Measurements from ENCODE around the gene TNS4.

TNS4 gene

DNA sequence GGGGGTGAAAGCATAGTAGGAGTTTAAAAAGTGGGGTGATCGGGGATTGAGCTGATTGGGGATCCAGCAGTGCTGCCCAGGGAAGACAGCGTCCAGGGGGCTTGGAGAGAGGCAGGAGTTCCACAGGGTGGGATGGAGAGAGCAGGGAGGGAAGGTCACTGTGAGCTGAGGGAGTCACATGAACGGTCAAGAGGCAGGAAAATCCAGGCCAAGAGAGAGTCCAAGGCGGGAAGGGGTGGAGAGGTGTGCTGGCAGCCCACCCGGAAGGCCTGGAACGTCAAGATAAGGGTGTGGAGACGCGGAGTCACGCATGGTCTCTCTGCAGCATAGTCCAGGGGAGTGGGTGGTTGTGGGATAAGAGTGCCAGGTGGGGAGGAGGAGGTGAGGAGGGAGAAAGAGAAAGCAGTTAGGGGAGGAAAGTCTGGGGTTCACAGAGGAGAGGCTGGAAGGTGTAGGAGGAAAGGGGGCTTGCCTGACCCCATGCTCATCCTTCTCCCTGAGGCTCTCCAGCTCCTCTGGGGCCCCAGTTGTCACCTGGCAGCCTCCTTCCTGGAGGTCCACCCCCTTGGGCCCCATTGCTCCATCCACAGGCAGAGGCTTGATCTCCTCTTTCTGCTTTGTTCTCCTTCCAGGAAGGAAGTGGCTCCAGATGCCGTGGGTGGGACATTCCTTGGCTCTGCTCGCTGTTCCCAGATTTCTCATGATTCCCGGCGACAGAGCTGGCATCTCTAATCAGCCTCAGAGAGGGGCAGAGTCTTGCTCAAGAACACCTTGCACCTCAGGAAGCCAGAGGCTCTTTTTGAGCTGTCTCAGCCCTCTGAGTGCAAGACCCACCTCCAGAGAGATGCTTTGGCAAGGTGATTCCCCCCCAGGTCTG is 35.1 kb upstream of the TNS4 start:
- Mint-ChIP-seq H3K36me3 (ENCODE audit: low read depth) (no peaks in the 10 kb centered on the region), H3K4me3 (no peak overlapping the region), H3K9me3 (no peaks in the 10 kb centered on the region), H3K27ac (peak overlapping the region; percentile 27 to 99 (median 80)), H3K27me3 (ENCODE audit: low read depth) (peaks cover 5% of the 10 kb centered on the region), H3K4me1 (peaks cover 72% of the 10 kb centered on the region)
- TF ChIP-seq, protein P1, sequence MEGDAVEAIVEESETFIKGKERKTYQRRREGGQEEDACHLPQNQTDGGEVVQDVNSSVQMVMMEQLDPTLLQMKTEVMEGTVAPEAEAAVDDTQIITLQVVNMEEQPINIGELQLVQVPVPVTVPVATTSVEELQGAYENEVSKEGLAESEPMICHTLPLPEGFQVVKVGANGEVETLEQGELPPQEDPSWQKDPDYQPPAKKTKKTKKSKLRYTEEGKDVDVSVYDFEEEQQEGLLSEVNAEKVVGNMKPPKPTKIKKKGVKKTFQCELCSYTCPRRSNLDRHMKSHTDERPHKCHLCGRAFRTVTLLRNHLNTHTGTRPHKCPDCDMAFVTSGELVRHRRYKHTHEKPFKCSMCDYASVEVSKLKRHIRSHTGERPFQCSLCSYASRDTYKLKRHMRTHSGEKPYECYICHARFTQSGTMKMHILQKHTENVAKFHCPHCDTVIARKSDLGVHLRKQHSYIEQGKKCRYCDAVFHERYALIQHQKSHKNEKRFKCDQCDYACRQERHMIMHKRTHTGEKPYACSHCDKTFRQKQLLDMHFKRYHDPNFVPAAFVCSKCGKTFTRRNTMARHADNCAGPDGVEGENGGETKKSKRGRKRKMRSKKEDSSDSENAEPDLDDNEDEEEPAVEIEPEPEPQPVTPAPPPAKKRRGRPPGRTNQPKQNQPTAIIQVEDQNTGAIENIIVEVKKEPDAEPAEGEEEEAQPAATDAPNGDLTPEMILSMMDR (IDR thresholded peaks at IDR 0.05; ENCODE audit: unreplicated experiment in 3 of 3): no peak

GRCh38 chr17:40535924-40536294 is 34.5 kb upstream of the TNS4 start:
- H3K27ac Mint-ChIP-seq: peak overlapping the region; percentile 27 to 99 (median 80)
- H3K4me3 Mint-ChIP-seq: no peak overlapping the region
- H3K9me3 Mint-ChIP-seq: no peaks in the 10 kb centered on the region
- TF ChIP-seq, protein P1 (IDR thresholded peaks at IDR 0.05; ENCODE audit: unreplicated experiment in 3 of 3): no peak
- peaks cover 5% of the 10 kb centered on the region for H3K27me3 Mint-ChIP-seq (ENCODE audit: low read depth)
- H3K36me3 Mint-ChIP-seq (ENCODE audit: low read depth): no peaks in the 10 kb centered on the region
- peaks cover 67% of the 10 kb centered on the region for H3K4me1 Mint-ChIP-seq

- Mint-ChIP-seq H3K4me3 (no peak overlapping the region), H3K9me3 (no peaks in the 10 kb centered on the region), H3K36me3 (ENCODE audit: low read depth) (no peaks in the 10 kb centered on the region), H3K4me1 (peaks cover 67% of the 10 kb centered on the region), H3K27ac (peak overlapping the region in 1 of 3 experiments; percentile 99), H3K27me3 (ENCODE audit: low read depth) (peaks cover 9% of the 10 kb centered on the region)
- TF ChIP-seq, protein P1 (IDR thresholded peaks at IDR 0.05; ENCODE audit: unreplicated experiment in 3 of 3): no peak
These were observed 34.0 kb upstream of the TNS4 start for GRCh38 chr17:40535438-40535837.

DNA sequence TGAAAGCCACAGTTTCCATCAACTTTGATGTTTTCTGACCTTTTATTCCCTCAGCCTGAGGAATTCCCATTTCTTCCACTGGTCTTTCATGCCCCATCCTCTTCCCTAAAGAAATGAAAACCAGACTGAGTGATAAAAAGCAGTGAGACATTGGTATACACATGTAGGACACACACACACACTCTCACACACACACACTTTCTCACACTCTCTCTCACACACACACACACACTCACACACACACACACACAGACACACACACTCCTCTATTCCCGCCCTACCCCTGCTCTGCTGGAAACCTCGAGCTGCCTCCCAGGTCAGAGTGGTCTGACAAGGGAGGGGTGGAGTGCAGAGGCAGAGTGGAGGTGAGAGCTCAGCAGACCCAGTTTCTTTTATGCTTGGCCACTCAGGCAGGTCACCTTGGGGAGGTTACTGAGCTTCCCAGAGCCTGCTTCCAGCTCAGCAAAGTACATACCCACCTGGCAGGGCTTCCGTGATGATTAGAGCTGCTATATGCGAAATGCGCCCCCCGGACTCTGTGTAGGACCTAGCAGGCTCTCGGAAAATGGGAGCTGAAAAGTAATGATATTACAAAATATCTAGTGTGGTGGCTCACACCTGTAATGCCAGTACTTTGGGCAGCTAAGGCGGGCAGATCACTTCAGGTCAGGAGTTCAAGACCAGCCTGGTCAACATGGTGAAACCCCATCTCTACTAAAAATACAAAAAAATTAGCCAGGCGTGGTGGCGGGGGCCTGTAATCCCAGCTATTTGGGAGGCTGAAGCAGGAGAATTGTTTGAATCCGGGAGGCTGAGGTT is 33.2 kb upstream of the TNS4 start:
- TF ChIP-seq, protein P1 (IDR thresholded peaks at IDR 0.05; ENCODE audit: unreplicated experiment in 3 of 3): no peak
- Mint-ChIP-seq H3K27ac (peak overlapping the region; percentile 65 to 89 (median 76)), H3K27me3 (ENCODE audit: low read depth) (peaks cover 11% of the 10 kb centered on the region), H3K9me3 (no peaks in the 10 kb centered on the region), H3K4me3 (no peak overlapping the region), H3K4me1 (peaks cover 60% of the 10 kb centered on the region), H3K36me3 (ENCODE audit: low read depth) (no peaks in the 10 kb centered on the region)

DNA sequence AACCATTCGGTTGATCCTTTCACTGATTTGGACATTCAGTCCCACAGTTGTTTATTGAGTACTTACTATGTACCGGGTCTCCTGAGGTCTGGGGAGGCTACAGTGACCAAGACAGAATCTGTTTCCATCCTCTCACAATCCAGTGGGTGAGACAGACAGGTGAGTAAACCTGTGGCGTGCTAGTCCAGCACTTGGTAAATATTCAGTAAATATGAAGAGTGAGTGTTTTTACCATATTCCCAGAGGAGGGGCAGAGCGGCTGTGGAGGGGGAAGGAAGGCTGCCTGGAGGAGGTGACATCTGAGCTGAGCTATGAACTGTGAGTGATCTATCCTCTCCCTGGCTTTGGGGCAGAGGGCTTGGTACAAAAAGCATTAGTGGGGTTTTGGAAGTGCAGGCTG is 32.5 kb upstream of the TNS4 start:
- no peaks in the 10 kb centered on the region for H3K9me3 Mint-ChIP-seq
- H3K27me3 Mint-ChIP-seq (ENCODE audit: low read depth): peaks cover 11% of the 10 kb centered on the region
- H3K27ac Mint-ChIP-seq: peak overlapping the region; percentile 73 to 89 (median 76)
- no peaks in the 10 kb centered on the region for H3K36me3 Mint-ChIP-seq (ENCODE audit: low read depth)
- H3K4me1 Mint-ChIP-seq: peaks cover 55% of the 10 kb centered on the region
- H3K4me3 Mint-ChIP-seq: no peak overlapping the region
- TF ChIP-seq, protein P1 (IDR thresholded peaks at IDR 0.05; ENCODE audit: unreplicated experiment in 3 of 3): no peak

Measured in nephron (organoid).